ENCODE data around the gene C1orf35.

DNA sequence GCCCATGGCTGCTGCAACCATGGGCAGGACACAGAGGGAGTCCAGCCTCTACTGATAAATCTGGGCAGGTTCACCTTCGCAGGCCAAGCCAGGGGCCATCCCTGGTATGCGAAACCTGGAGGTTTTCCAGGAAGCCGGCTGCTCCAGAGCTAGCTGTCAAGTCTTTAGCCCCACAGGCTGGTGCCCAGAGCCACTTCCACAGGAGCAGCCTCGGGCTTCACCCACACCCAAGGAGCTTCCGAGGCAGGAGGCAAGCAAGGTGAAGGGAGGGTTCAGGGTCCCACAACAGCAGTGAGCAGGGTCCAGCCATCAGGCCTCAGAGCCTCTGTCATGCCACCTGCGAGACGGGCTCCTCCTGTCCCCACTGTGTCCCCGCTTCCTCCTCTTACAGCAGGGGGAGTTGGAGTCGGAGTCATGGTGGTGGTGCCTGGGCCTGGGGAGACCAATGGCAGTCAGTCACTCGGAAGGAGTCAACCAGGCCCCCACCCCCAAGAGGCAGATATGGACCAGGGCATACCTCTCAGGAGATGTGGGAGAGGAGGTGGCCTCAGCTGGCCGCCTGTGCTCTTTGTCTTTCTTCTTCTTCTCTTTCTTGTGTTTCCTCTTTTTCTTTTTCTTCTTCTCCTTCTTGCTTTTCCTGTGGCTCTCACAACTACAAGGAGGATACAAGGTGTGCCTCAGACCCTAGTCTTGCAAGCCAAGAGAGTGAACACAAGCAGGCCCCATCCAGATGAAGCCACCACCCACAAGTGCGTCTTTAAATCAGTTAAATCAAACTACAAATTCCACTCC, 2.1 kb downstream of the C1orf35 start:
- TF ChIP-seq EZH2 (IDR thresholded peaks at IDR 0.05), result no peak
- TF ChIP-seq POLR2AphosphoS5 (IDR thresholded peaks at IDR 0.05; ENCODE audit: borderline replicate concordance, low read depth, low read length), result no peak; the same call in 1 of the 2 replicates

Measured in SK-N-MC (cell line).